C4-2B (cell line): ENCODE measurements around the gene LGALS9.
"Not testable (repeated sequence)": the region's sequence is repeated elsewhere in the genome, so short reads cannot be mapped to it uniquely, and the experiment has no call there.

Experiments
- CTCF ChIP-seq: fragments of 450-650 bp; conservative IDR thresholded peaks from 2 replicates; pipeline ENCODE4 v1.5.1; 2017; ENCODE audit warnings: mild to moderate bottlenecking
- ZFX ChIP-seq: fragments of 450-650 bp; IDR thresholded peaks from 2 replicates; pipeline ENCODE4 v1.6.1; 2017

- not testable (repeated sequence) for TF ChIP-seq CTCF, ZFX
Measured at GRCh38 chr17:27629260-27629659, 1.7 kb upstream of the LGALS9 start.
